Activated CD4-positive, alpha-beta T cell treated with anti-CD3 and anti-CD28 coated beads, Interleukin-2, amount 50 U/mL, for 4 hours (primary cell): ENCODE data around the gene FGF3.

Source experiments
- DNase-seq, 2 experiments: peaks; one replicate each; pipeline ENCODE4 v3.0.0-alpha.2; 2020

The FGF3 gene

DNA sequence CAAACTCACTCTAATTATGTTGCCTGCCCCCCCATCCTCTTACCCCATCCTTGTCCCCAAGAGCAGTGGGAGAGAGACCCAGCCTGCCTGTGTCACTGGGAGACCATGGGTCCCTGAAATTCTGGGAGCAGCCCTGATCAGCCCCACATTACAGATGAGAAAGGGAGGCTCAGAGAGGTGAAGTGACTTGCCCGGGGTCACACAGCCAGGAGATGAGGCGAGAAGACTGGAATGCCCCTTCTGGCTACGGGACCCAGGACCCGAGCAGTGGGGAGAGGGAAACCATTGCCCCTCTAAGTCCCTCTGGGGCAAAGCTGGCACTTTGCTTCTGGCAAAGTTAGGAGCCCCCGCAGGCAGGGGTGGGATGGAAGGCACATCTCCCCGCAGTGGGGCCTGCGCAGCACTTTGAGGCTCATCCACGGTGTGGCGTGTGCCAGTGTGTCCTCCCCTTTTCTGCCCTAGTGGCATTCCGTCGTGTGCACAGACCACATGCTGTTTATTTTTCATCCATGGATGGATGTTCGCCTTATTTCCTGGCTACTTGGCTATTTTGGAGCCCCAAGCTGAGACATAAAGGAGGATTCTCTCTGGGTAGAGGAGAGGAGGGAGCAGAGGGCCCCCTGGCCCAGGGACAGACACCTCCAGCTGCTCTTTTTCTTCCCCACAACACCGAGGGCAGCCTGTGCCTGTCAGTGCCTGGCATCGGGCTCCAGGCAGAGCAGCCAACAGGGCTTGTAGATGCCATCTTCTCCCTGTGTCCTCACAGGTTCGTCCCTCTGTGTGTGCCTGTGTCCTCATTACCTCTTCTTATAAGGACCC, 3.7 kb upstream of the FGF3 start:
- DNase-seq: no peak

- no peak for DNase-seq
These were observed 2.4 kb upstream of the FGF3 start for GRCh38 chr11:69821511-69822040.

GRCh38 chr11:69820441-69820840, 1.2 kb upstream of the FGF3 start:
- DNase-seq: no peak

- DNase-seq: no peak
These were observed 390 bp upstream of the FGF3 start for GRCh38 chr11:69819541-69820070.

- no peak for DNase-seq
These were observed 999 bp downstream of the FGF3 start for GRCh38 chr11:69818231-69818602.

- DNase-seq: no peak
These were observed 1.7 kb downstream of the FGF3 start for GRCh38 chr11:69817265-69818230.

- no peak for DNase-seq
These were observed 2.5 kb downstream of the FGF3 start for GRCh38 chr11:69816671-69817070.

GRCh38 chr11:69815973-69816372, 3.2 kb downstream of the FGF3 start:
- DNase-seq: no peak

GRCh38 chr11:69814902-69815301, 4.3 kb downstream of the FGF3 start:
- DNase-seq: no peak

GRCh38 chr11:69814411-69814810, 4.8 kb downstream of the FGF3 start:
- DNase-seq: no peak

- DNase-seq: no peak
These were observed 5.4 kb downstream of the FGF3 start for GRCh38 chr11:69813839-69814238.

DNA sequence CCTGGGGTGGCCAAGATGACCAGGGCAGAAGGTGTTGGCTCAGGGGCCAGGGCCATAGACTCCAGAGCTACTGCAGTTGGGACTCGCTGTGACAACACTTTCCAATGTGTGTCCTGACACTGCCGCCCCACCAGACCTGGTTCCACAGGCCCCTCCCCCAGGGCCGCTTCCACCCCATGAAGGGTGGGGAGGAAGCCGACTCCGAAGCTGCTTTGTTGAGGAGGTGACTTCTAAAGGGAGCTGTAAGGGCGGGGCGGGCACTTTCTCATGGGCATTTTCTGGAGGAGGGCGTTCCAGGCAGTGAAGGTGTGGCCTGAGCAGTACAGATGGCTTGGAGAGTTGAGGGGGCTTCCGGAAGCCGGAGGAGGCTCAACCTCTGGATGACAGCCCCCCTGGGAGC, 6.3 kb downstream of the FGF3 start:
- no peak for DNase-seq

DNA sequence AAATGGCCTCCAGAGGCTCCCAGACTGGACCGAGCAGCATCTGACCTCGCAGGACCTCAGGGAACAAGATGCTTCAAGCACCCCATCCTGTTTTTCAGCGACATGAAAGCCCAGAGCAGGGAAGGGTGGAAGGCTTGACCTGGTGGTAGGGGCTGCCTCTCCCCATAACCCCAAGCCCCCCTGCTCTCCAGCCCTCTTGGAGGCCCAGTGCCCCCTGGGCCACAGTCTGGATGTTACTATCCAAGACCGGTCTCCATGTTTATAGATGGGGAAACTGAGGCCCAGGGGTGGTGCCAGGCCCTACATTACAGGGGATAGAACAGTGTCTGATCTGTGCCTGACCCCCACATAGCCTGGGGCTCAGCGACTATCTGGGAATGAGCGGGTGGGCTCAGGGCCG, 7.0 kb downstream of the FGF3 start:
- no peak for DNase-seq

DNA sequence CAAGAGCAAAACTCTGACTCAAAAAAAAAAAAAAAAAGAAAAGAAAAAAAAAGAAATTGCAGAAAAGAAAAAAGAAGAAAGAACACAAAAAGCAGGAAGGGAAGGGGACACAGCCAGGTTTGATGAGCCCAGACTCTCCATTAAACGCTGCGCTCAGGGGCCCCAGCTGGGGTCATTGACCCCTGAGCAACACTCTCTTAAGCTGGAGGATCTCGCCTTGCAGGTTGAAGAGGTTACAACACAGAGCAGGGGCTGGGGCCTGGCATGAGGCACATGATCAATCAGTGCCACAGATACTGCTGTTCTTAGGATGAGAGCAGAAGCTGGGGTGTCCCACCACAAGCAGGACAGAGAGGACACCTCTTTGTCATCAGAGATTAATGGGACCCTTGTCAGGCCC, 7.8 kb downstream of the FGF3 start:
- DNase-seq: no peak

DNA sequence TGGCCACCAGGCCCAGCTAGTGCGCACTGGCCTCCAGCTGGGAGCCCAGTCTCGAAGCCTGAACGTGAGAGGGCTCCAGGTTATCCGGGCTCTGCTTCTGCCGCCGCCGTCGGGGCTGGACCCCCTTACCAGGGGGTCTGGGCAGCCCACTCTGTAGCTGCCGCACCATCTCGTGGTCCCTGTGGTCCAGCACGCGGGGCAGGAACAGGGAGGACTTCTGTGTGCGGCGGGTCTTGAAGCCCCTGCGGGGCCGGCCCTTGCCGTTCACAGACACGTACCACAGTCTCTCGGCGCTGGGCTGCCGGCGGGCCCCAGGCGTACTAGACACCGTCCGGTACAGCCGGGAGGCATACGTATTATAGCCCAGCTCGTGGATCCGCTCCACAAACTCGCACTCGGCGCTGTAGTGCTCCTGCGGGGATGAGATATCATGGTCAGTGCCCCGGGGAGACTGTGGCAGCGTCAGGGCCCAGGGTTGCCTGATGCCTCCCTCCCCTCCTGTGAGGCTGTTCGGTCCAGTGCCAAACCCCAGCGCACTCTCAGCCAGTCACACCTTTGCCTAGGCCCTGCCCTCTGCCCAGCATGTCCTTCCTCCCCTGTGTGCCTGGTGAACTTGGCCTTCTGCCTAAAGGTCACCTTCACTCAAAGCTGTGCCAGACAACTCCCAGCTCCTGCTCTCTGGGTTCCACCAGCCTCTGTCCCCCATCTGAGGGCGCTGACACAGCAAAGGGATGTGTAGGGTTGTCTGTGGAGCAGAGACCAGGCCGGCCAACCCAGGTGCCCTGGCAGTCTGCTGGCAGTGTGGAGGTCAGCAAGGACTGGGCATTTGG, 8.7 kb downstream of the FGF3 start:
- no peak for DNase-seq

GRCh38 chr11:69808667-69809086, 10.5 kb downstream of the FGF3 start:
- no peak for DNase-seq

DNA sequence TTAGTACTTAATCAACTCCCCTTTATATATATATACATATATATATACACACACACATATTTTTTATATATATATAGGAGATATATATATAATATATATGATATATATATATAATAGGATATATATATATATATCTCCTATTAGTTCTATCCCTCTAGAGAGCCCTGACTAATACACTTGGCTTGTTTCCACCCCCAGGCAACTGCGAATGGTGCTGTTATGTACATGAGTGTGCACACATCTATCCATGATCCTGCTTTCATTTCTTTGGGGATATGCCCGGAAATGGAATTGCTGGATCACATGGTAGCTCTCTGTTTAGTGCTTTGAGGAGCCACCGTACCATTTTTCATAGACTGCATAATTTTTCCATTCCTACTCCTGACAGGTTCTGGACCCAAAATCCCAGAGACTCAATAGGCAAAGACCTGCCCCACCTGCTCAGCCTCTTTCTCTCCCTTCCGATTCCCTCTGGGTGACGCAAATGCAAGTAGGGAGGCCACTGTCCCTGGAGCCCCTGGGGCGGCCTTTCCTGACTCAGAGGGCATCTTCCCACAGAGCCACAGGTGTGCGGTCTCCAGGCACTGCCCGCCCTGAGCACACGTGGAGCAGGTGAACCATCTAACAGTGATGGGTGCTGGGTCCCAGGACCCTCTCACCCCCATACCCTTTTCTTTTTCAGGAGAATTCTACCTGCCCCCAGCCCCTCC, 12.0 kb downstream of the FGF3 start:
- DNase-seq: no peak

- DNase-seq: no peak
These were observed 14.3 kb downstream of the FGF3 start for GRCh38 chr11:69804769-69805508.

DNA sequence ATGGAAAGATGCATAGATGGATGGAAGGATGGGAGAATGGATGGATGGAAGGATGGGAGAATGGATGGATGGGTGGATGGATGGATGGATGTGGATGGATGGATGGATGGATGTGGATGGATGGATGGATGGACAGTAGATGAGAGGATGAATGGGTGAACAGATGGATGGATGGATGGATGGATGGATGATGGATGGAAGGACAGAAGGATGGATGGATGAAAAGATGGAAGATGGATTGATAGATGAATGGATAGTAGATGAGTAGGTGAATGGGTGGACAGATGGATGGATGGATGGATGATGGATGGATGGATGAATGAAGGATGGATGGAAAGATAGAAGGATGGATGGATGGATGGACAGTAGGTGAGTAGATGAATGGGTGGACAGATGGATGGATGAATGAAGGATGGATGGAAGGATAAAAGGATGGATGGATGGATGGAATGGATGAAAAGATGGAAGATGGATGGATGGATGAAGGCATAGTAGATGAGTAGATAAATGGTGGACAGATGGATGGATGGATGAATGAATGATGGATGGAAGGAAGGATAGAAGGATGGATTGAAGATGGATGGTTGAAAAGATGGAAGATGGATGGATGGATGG, 15.5 kb downstream of the FGF3 start:
- no peak for DNase-seq

GRCh38 chr11:69803022-69803421, 16.2 kb downstream of the FGF3 start:
- DNase-seq: no peak

GRCh38 chr11:69802590-69802989, 16.6 kb downstream of the FGF3 start:
- no peak for DNase-seq
